ENCODE results near the gene WASHC2C. TPM values are rescaled to one million over a fixed set of nuclear protein-coding genes. Genes with fewer than 3 reads are reported as not detected.
A peak's percentile ranks its signal among the peaks of the same experiment; 100 is the strongest.
"Not testable (repeated sequence)": the region's sequence is repeated elsewhere in the genome, so short reads cannot be mapped to it uniquely, and the experiment has no call there.

WASHC2C gene, protein sequence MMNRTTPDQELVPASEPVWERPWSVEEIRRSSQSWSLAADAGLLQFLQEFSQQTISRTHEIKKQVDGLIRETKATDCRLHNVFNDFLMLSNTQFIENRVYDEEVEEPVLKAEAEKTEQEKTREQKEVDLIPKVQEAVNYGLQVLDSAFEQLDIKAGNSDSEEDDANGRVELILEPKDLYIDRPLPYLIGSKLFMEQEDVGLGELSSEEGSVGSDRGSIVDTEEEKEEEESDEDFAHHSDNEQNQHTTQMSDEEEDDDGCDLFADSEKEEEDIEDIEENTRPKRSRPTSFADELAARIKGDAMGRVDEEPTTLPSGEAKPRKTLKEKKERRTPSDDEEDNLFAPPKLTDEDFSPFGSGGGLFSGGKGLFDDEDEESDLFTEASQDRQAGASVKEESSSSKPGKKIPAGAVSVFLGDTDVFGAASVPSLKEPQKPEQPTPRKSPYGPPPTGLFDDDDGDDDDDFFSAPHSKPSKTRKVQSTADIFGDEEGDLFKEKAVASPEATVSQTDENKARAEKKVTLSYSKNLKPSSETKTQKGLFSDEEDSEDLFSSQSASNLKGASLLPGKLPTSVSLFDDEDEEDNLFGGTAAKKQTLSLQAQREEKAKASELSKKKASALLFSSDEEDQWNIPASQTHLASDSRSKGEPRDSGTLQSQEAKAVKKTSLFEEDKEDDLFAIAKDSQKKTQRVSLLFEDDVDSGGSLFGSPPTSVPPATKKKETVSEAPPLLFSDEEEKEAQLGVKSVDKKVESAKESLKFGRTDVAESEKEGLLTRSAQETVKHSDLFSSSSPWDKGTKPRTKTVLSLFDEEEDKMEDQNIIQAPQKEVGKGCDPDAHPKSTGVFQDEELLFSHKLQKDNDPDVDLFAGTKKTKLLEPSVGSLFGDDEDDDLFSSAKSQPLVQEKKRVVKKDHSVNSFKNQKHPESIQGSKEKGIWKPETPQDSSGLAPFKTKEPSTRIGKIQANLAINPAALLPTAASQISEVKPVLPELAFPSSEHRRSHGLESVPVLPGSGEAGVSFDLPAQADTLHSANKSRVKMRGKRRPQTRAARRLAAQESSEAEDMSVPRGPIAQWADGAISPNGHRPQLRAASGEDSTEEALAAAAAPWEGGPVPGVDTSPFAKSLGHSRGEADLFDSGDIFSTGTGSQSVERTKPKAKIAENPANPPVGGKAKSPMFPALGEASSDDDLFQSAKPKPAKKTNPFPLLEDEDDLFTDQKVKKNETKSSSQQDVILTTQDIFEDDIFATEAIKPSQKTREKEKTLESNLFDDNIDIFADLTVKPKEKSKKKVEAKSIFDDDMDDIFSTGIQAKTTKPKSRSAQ (N-terminal part only)
- 36.1 TPM for total RNA-seq

DNA sequence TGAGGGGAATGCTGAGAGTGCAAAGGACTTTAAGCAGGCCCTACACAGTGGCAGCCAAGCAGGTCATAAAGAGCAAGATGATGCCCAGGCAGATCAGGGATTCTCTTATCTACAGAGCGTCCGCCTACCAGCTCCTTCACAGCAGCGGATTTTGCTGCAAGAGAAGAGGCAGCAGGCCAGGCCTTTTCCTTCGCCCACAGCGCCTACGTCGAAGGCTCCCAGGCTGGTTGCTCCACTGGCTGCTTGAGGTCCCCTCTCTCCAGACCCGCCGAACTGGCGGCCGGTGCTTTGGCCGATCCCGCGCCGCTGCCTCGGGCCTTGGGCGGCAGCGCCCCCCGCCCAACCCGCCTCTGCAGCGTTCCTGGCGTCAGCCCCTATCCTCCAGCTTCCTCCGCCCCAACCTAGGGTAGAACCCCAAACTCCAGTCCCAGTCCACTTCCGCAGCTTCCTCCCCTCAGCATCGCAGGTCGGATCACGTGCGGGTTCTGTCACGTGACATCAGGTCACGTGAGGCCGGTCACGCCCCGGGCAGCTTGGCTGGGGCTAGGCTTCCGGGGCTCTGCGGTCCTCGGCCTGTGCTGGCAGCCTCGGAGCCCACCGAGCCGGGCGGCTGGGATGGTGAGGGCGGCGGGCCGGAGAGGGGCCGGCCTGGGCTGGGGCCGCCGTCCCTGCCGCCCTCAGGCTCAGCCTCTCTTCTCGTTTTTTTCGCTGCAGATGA lies at the start of gene WASHC2C:
Gene WASHC2C, plus strand, starts transcription at position 564 of the 718 bp plus-strand sequence. Its CDS starts 52 bp downstream, at position 616.
- H3K4me3 ChIP-seq, result peak within 1 kb of the TSS; percentile 61 to 75
- peak within 1 kb of the TSS; percentile 82 for H3K27ac ChIP-seq
- H3K27me3 ChIP-seq; intact Hi-C loops (cut with DNase I); H3K9me3 ChIP-seq; H3K4me1 ChIP-seq; H3K36me3 ChIP-seq: not testable (repeated sequence)
- peak in 1 of 2 donors; percentile 92 for DNase-seq (ENCODE audit: extremely low spot score in 2 of 2)

- H3K27ac ChIP-seq; intact Hi-C loops (cut with DNase I); H3K36me3 ChIP-seq; H3K4me3 ChIP-seq; H3K27me3 ChIP-seq; H3K9me3 ChIP-seq; DNase-seq (ENCODE audit: extremely low spot score in 2 of 2); H3K4me1 ChIP-seq: not testable (repeated sequence)
Measured at GRCh38 chr10:45678467-45678866, 48.6 kb upstream of the WASHC2C start.

GRCh38 chr10:45710200-45710796 lies 16.8 kb upstream of the WASHC2C start:
- H3K4me1 ChIP-seq; H3K27me3 ChIP-seq; H3K4me3 ChIP-seq; intact Hi-C loops (cut with DNase I); H3K27ac ChIP-seq; DNase-seq (ENCODE audit: extremely low spot score in 2 of 2); H3K36me3 ChIP-seq; H3K9me3 ChIP-seq: not testable (repeated sequence)

- intact Hi-C loops (cut with DNase I); H3K4me3 ChIP-seq; H3K27me3 ChIP-seq; H3K4me1 ChIP-seq; H3K36me3 ChIP-seq; H3K27ac ChIP-seq; DNase-seq (ENCODE audit: extremely low spot score in 2 of 2); H3K9me3 ChIP-seq: not testable (repeated sequence)
Measured at GRCh38 chr10:45711223-45711622, 15.8 kb upstream of the WASHC2C start.

- H3K4me3 ChIP-seq; H3K27ac ChIP-seq; intact Hi-C loops (cut with DNase I); H3K9me3 ChIP-seq; H3K36me3 ChIP-seq; H3K27me3 ChIP-seq; DNase-seq (ENCODE audit: extremely low spot score in 2 of 2); H3K4me1 ChIP-seq: not testable (repeated sequence)
Measured at GRCh38 chr10:45717053-45717452, 10.0 kb upstream of the WASHC2C start.

DNA sequence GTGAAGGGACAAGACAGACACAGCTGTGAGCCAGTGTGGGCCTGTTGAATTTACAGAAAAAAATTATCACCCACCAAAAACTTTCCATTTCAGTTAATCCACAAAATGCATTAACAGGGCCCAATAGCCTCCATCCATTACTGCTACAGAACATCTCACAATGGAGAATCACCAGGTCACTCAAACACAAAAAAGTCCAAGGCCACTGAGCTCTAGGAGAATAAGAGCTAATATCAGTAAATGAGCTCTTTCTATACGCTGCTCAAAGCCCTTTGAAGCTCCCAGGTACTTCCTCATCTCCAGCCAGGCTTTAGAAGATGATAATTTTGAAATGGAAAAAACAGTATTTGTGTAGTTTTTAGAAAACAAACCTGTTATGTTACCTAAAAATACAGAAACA lies 9.4 kb upstream of the WASHC2C start:
- H3K4me3 ChIP-seq; H3K27me3 ChIP-seq; H3K4me1 ChIP-seq; H3K9me3 ChIP-seq; DNase-seq (ENCODE audit: extremely low spot score in 2 of 2); H3K27ac ChIP-seq; intact Hi-C loops (cut with DNase I); H3K36me3 ChIP-seq: not testable (repeated sequence)

- H3K4me1 ChIP-seq; DNase-seq (ENCODE audit: extremely low spot score in 2 of 2); H3K4me3 ChIP-seq; intact Hi-C loops (cut with DNase I); H3K27ac ChIP-seq; H3K36me3 ChIP-seq; H3K9me3 ChIP-seq; H3K27me3 ChIP-seq: not testable (repeated sequence)
Measured at GRCh38 chr10:45721503-45721902, 5.6 kb upstream of the WASHC2C start.

DNA sequence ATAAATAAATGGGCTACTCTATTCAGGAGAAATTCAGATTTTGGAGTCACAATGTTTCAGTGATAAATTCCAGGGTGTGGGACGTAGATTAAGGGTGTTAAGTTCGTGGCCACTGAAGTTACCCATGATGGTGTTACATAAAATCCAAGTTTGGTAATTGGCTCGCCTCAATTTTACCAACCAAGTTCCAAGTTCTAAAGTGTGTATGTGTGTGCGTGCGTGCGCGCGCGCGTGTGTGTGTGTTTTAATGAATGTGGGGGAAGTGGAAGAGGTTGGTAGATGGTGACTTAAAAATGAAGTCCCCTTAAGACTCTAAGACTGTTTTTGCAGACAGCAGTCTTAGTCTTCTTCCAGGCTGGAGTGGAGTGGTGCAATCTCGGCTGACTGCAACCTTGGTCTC lies 3.2 kb upstream of the WASHC2C start:
- H3K9me3 ChIP-seq; DNase-seq (ENCODE audit: extremely low spot score in 2 of 2); intact Hi-C loops (cut with DNase I); H3K4me1 ChIP-seq; H3K27me3 ChIP-seq; H3K36me3 ChIP-seq; H3K4me3 ChIP-seq; H3K27ac ChIP-seq: not testable (repeated sequence)

DNA sequence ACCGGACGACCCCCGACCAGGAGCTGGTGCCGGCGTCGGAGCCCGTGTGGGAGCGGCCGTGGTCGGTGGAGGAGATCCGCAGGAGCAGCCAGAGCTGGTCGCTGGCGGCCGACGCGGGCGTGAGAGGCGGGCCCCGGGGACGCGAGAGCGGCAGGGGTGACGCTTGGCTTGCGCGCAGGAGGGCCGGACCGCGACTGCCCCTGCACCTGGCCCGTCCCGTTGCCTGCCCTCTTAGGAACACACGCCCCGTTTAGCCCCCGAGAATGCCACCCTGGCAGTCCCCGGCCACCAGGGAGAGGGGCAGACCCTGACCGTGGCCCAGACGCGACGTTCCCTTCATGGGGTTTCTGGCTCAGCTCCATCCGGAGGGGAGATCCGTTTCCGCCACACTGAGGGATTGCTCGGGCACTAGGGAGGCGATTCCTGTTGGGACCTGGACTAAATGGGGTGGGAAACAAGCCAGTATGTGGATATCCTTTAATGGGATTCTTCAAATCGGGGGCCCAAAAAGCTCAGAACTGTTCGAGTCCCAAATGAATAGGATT lies 427 bp downstream of the WASHC2C start:
- Histone ChIP-seq H3K4me3 (peak overlapping the region; percentile 61 to 75), H3K27ac (peak overlapping the region; percentile 82)
- intact Hi-C loops (cut with DNase I); DNase-seq (ENCODE audit: extremely low spot score in 2 of 2); H3K9me3 ChIP-seq; H3K4me1 ChIP-seq; H3K36me3 ChIP-seq; H3K27me3 ChIP-seq: not testable (repeated sequence)

GRCh38 chr10:45734449-45734848 lies 7.4 kb downstream of the WASHC2C start:
- H3K27me3 ChIP-seq; intact Hi-C loops (cut with DNase I); H3K27ac ChIP-seq; DNase-seq (ENCODE audit: extremely low spot score in 2 of 2); H3K9me3 ChIP-seq; H3K4me3 ChIP-seq; H3K36me3 ChIP-seq; H3K4me1 ChIP-seq: not testable (repeated sequence)

DNA sequence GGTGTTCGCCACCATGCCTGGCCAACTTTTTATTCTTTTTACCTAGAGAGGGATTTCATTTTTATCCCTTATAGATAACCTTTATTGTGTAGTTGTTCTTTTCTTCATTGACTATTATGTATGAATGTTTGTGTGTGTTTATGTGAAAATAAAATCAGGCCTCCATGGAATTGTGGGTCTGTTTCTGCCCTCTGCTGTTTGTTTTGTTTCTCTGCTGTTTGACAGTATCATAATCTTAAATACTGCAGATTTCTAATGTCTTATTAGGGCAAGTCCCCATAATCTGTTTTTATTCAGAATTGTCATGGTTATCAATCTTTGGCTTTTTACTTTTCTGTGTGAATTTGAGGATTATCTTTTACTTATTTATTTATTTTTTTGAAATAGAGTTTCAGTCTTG lies 7.8 kb downstream of the WASHC2C start:
- intact Hi-C loops (cut with DNase I); H3K27ac ChIP-seq; DNase-seq (ENCODE audit: extremely low spot score in 2 of 2); H3K27me3 ChIP-seq; H3K36me3 ChIP-seq; H3K9me3 ChIP-seq; H3K4me1 ChIP-seq; H3K4me3 ChIP-seq: not testable (repeated sequence)

DNA sequence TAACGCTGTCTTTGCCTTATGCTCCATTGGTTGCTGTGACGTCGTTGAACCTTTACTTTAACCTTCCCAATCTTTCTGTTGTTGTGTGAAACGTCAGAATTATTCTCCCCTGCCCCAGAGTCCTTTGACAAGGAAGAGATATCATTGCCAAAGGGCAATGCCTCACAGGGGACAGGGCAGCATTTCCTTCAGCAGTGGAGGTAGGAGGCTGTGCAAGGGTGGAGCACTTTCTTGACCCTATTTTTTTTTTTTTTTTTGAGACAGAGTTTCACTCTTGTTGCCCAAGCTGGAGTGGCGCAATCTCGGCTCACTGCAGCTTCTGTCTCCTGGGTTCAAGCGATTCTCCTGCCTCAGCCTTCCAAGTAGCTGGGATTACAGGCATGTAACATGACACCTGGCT lies 14.5 kb downstream of the WASHC2C start:
- H3K9me3 ChIP-seq; intact Hi-C loops (cut with DNase I); H3K4me1 ChIP-seq; DNase-seq (ENCODE audit: extremely low spot score in 2 of 2); H3K27ac ChIP-seq; H3K27me3 ChIP-seq; H3K36me3 ChIP-seq; H3K4me3 ChIP-seq: not testable (repeated sequence)

Measured in vagina (tissue), 2 donors.